PFSK-1 (cell line): ENCODE measurements around the gene CLDND2.

Source experiments
- POLR2AphosphoS5 ChIP-seq: IDR thresholded peaks from 2 replicates; pipeline ENCODE4 v1.6.1; 2012; ENCODE audit warnings: low read depth, mild to moderate bottlenecking, control low read depth, low read length, moderate library complexity
- TF ChIP-seq, protein P1 (sequence below), 2 experiments: IDR thresholded peaks; 2 replicates each; pipeline versions ENCODE4 v1.6.1 to v1.8.0; 2011 to 2012; ENCODE audit warnings: low read depth in 2 of 2, low read length in 2 of 2, control low read depth in 1 of 2, inconsistent platforms in 1 of 2, mild to moderate bottlenecking in 1 of 2, moderate library complexity in 1 of 2; ENCODE audit not compliant: insufficient read depth in 1 of 2

DNA sequence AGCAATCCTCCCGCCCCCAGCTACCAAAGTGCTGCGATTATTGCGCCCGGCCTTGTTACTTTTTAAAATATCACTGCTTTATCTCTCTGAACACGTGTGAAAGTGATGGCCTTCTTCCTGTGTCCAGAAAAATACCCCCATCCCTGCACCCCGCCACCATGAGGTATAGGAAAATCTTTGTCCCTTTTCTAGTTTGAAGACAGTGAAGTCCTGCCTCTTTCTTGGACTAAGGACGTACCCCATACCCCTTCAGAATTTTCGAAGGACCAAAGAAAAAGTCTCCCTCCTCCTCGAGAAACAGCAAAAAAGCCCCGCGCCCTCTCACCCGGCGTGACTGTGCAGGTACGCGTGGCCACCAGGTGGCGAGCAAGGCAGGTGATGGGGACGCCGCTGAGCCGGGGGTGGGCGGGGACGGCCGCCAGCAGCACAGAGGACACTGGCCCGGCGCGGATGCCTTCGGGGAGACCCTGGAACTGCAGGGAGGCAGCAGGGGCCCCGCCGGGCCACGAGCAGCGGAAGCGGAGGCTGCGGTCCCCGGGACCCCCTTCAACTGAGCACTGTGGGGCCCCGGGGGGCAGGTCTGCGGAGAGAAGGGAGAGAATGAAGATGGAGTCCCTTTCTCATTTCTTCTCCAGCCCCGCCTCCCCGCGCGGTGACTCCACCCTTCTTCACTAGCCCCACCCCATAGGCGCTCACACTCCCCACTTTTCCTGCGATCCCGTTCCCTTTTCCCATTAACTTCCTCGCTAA lies 30.1 kb downstream of the CLDND2 start:
- TF ChIP-seq, protein P1, sequence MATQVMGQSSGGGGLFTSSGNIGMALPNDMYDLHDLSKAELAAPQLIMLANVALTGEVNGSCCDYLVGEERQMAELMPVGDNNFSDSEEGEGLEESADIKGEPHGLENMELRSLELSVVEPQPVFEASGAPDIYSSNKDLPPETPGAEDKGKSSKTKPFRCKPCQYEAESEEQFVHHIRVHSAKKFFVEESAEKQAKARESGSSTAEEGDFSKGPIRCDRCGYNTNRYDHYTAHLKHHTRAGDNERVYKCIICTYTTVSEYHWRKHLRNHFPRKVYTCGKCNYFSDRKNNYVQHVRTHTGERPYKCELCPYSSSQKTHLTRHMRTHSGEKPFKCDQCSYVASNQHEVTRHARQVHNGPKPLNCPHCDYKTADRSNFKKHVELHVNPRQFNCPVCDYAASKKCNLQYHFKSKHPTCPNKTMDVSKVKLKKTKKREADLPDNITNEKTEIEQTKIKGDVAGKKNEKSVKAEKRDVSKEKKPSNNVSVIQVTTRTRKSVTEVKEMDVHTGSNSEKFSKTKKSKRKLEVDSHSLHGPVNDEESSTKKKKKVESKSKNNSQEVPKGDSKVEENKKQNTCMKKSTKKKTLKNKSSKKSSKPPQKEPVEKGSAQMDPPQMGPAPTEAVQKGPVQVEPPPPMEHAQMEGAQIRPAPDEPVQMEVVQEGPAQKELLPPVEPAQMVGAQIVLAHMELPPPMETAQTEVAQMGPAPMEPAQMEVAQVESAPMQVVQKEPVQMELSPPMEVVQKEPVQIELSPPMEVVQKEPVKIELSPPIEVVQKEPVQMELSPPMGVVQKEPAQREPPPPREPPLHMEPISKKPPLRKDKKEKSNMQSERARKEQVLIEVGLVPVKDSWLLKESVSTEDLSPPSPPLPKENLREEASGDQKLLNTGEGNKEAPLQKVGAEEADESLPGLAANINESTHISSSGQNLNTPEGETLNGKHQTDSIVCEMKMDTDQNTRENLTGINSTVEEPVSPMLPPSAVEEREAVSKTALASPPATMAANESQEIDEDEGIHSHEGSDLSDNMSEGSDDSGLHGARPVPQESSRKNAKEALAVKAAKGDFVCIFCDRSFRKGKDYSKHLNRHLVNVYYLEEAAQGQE (IDR thresholded peaks at IDR 0.05; ENCODE audit: insufficient read depth in 1 of 2, low read depth in 2 of 2, low read length in 2 of 2) = no peak; a peak in 1 of 4 replicates
- no peak for TF ChIP-seq POLR2AphosphoS5
